Choroid plexus epithelial cell (primary cell): ENCODE data around the gene NDUFAF4.

Experiments
- DNase-seq: peaks from one replicate; pipeline ENCODE4 v3.0.0-alpha.2; 2010; ENCODE audit warnings: low read depth
- H3K4me3 ChIP-seq: 2 replicates; pipeline ENCODE4 v1.5.1; 2011; ENCODE audit warnings: low read depth, mild to moderate bottlenecking, control low read depth, low read length, moderate library complexity
- CTCF ChIP-seq: conservative IDR thresholded peaks from 2 replicates; pipeline ENCODE4 v1.5.1; 2011; ENCODE audit warnings: low read depth, mild to moderate bottlenecking, control low read depth, inconsistent platforms, low read length, moderate library complexity

NDUFAF4 gene

GRCh38 chr6:96934087-96934486 lies 36.4 kb upstream of the NDUFAF4 start:
- no peak overlapping the region for H3K4me3 ChIP-seq
- no peak for TF ChIP-seq CTCF
- no peak for DNase-seq

- TF ChIP-seq CTCF = no peak
- no peak for DNase-seq
- H3K4me3 ChIP-seq = no peak overlapping the region
These were observed 33.5 kb upstream of the NDUFAF4 start for GRCh38 chr6:96931198-96931597.

GRCh38 chr6:96929741-96930140 lies 32.0 kb upstream of the NDUFAF4 start:
- TF ChIP-seq CTCF = no peak
- H3K4me3 ChIP-seq = no peak overlapping the region
- DNase-seq = no peak

GRCh38 chr6:96927660-96928059 lies 30.0 kb upstream of the NDUFAF4 start:
- DNase-seq = no peak
- TF ChIP-seq CTCF = no peak
- no peak overlapping the region for H3K4me3 ChIP-seq

GRCh38 chr6:96926425-96926824 lies 28.7 kb upstream of the NDUFAF4 start:
- DNase-seq = no peak
- TF ChIP-seq CTCF = no peak
- no peak overlapping the region for H3K4me3 ChIP-seq

- no peak for TF ChIP-seq CTCF
- no peak for DNase-seq
- H3K4me3 ChIP-seq = peak overlapping the region; percentile 65
These were observed 27.6 kb upstream of the NDUFAF4 start for GRCh38 chr6:96925290-96925687.

GRCh38 chr6:96923871-96924493 lies 26.3 kb upstream of the NDUFAF4 start:
- peak overlapping the region; percentile 65 for H3K4me3 ChIP-seq
- DNase-seq = peak; percentile 10
- no peak for TF ChIP-seq CTCF
